MCF 10A (cell line): ENCODE data around the gene ZNF423. TPM values are rescaled to one million over a fixed set of nuclear protein-coding genes. Genes with fewer than 3 reads are reported as not detected.

ENCODE experiments used
- BruUV-seq: library from RNA; stranded (reverse); fragments of 400-500 nt; replicated peaks from 2 replicates; lab custom pipeline; 2021; lab: Mats Ljungman, UMichigan
- CTCF ChIA-PET: fragments of 300-600 bp; sonication (Branson Sonifier 250); formaldehyde crosslinking; extraction: SDS; loops from one replicate; lab custom pipeline; 2021; ENCODE audit warnings: antibody characterized with exemption, inconsistent platforms; lab: Yijun Ruan, JAX
- POLR2A ChIA-PET: fragments of 300-600, 350-650 bp; sonication (Branson Sonifier 250); formaldehyde crosslinking; extraction: SDS; loops from one replicate; lab custom pipeline; 2020; ENCODE audit warnings: antibody characterized with exemption, inconsistent platforms; lab: Yijun Ruan, JAX
- DNase-seq: peaks from one replicate; pipeline ENCODE4 v3.0.0-alpha.2; 2018; ENCODE audit not compliant: unreplicated experiment
- H3K27ac Mint-ChIP-seq: one replicate; pipeline ENCODE4 v1.8.0; 2022; ENCODE audit warnings: mild to moderate bottlenecking, low read depth, mixed read lengths; ENCODE audit not compliant: unreplicated experiment
- H3K27me3 Mint-ChIP-seq: one replicate; pipeline ENCODE4 v1.8.0; 2022; ENCODE audit warnings: mixed read lengths; ENCODE audit not compliant: insufficient read depth, unreplicated experiment
- H3K36me3 Mint-ChIP-seq: one replicate; pipeline ENCODE4 v1.8.0; 2022; ENCODE audit warnings: mild to moderate bottlenecking, moderate library complexity, mixed read lengths; ENCODE audit not compliant: insufficient read depth, unreplicated experiment
- H3K4me1 Mint-ChIP-seq: one replicate; pipeline ENCODE4 v1.8.0; 2022; ENCODE audit warnings: mixed read lengths; ENCODE audit not compliant: insufficient read depth, unreplicated experiment
- H3K4me3 Mint-ChIP-seq: one replicate; pipeline ENCODE4 v1.8.0; 2022; ENCODE audit warnings: mild to moderate bottlenecking, moderate library complexity, mixed read lengths; ENCODE audit not compliant: unreplicated experiment
- H3K9me3 Mint-ChIP-seq: one replicate; pipeline ENCODE4 v1.8.0; 2022; ENCODE audit warnings: mixed read lengths; ENCODE audit not compliant: unreplicated experiment
- intact Hi-C: fragments of 100-400 bp; cut with micrococcal nuclease; formaldehyde crosslinking; loops from 2 replicates; pipeline ENCODE4 v1.14.1; 2022
- total RNA-seq: library from RNA; stranded (reverse); gene quantifications from 2 replicates; pipeline ENCODE4 v1.2.3, GENCODE V29; 2022
- TF ChIP-seq, protein P1 (sequence below): fragments of 200-600 bp; IDR thresholded peaks from one replicate; pipeline ENCODE4 v1.8.0; 2022; ENCODE audit warnings: antibody characterized with exemption, mild to moderate bottlenecking; ENCODE audit not compliant: unreplicated experiment

ZNF423 gene
- total RNA-seq, 1 experiment from 2014 or later, result not detected

DNA sequence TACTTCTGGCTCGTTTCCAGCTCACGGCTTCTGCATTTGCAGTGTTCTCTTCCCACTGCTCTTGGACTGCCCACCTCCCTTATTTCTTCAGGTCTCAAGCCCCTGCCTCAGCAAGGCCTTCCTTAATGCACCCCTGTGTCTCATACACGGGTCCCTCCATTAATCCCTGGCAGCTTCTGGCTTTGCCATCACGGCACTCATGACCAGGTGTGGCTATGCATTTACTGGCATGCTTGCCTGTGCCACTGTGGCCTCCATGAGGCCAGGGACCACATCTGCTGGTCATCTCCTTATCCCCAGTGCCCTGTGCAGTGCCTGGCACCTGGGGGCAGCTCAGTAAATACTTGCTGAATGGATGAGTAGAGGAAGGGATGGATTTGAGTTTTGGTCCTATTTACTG, 368.2 kb downstream of the ZNF423 start:
- Mint-ChIP-seq H3K9me3 (no peaks in the 10 kb centered on the region), H3K4me3 (no peak overlapping the region), H3K27ac (no peak overlapping the region), H3K4me1 (no peaks in the 10 kb centered on the region), H3K27me3 (peaks cover 53% of the 10 kb centered on the region), H3K36me3 (no peaks in the 10 kb centered on the region)
- BruUV-seq, result no TSS peak
- POLR2A ChIA-PET, result interaction anchor here (0.6 kb wide), 1 partner anchor 437 kb away, joined by 3 read pairs; no protein-coding TSS in a partner anchor
- intact Hi-C loops, result no loop called here
- no peak for DNase-seq
- TF ChIP-seq, protein P1, sequence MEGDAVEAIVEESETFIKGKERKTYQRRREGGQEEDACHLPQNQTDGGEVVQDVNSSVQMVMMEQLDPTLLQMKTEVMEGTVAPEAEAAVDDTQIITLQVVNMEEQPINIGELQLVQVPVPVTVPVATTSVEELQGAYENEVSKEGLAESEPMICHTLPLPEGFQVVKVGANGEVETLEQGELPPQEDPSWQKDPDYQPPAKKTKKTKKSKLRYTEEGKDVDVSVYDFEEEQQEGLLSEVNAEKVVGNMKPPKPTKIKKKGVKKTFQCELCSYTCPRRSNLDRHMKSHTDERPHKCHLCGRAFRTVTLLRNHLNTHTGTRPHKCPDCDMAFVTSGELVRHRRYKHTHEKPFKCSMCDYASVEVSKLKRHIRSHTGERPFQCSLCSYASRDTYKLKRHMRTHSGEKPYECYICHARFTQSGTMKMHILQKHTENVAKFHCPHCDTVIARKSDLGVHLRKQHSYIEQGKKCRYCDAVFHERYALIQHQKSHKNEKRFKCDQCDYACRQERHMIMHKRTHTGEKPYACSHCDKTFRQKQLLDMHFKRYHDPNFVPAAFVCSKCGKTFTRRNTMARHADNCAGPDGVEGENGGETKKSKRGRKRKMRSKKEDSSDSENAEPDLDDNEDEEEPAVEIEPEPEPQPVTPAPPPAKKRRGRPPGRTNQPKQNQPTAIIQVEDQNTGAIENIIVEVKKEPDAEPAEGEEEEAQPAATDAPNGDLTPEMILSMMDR, result no peak
- CTCF ChIA-PET, result interaction anchor here (0.8 kb wide), 1 partner anchor 1825 kb away, joined by 3 read pairs; no protein-coding TSS in a partner anchor

GRCh38 chr16:49486400-49486799, 369.5 kb downstream of the ZNF423 start:
- POLR2A ChIA-PET, result interaction anchor here (0.7 kb wide), 1 partner anchor 311 kb away, joined by 4 read pairs; no protein-coding TSS in a partner anchor
- TF ChIP-seq, protein P1, result no peak
- no peaks in the 10 kb centered on the region for H3K36me3 Mint-ChIP-seq
- intact Hi-C loops, result no loop called here
- DNase-seq, result no peak
- peaks cover 63% of the 10 kb centered on the region for H3K27me3 Mint-ChIP-seq
- H3K27ac Mint-ChIP-seq, result no peak overlapping the region
- H3K9me3 Mint-ChIP-seq, result no peaks in the 10 kb centered on the region
- CTCF ChIA-PET, result no interaction called here
- H3K4me3 Mint-ChIP-seq, result no peak overlapping the region
- no peaks in the 10 kb centered on the region for H3K4me1 Mint-ChIP-seq
- no TSS peak for BruUV-seq

GRCh38 chr16:49485663-49486062, 370.2 kb downstream of the ZNF423 start:
- Mint-ChIP-seq H3K4me3 (no peak overlapping the region), H3K36me3 (no peaks in the 10 kb centered on the region), H3K9me3 (no peaks in the 10 kb centered on the region), H3K27ac (no peak overlapping the region), H3K4me1 (no peaks in the 10 kb centered on the region), H3K27me3 (peaks cover 63% of the 10 kb centered on the region)
- CTCF ChIA-PET, result interaction anchor here (1.0 kb wide), 1 partner anchor 78 kb away, joined by 3 read pairs; no protein-coding TSS in a partner anchor
- TF ChIP-seq, protein P1, result no peak
- POLR2A ChIA-PET, result interaction anchor here (0.7 kb wide), 1 partner anchor 312 kb away, joined by 4 read pairs; no protein-coding TSS in a partner anchor
- intact Hi-C loops, result no loop called here
- no TSS peak for BruUV-seq
- DNase-seq, result no peak

DNA sequence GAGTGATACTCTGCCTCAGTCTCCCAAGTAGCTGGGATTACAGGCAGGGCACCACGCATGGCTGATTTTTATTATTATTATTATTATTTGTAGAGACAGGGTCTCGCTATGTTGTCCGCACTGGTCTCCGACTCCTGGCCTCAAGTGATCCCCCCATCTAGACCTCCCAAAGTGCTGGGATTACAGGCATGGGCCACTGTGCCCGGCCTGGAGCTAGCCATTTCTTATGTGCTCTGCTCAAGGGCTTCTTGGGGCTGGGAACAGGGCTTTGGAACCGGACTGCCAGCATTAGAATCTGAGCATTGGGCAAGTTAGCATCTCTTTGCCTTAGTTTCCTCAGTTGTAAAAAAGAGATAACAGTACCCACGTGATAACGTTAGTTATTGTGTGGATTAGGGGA, 371.0 kb downstream of the ZNF423 start:
- ChIA-PET CTCF (interaction anchor here (1.0 kb wide), 1 partner anchor 77 kb away, joined by 3 read pairs; no protein-coding TSS in a partner anchor), POLR2A (no interaction called here)
- H3K27me3 Mint-ChIP-seq, result peaks cover 64% of the 10 kb centered on the region
- no peak for DNase-seq
- TF ChIP-seq, protein P1, result no peak
- no peaks in the 10 kb centered on the region for H3K4me1 Mint-ChIP-seq
- H3K4me3 Mint-ChIP-seq, result no peak overlapping the region
- intact Hi-C loops, result no loop called here
- H3K36me3 Mint-ChIP-seq, result no peaks in the 10 kb centered on the region
- H3K27ac Mint-ChIP-seq, result no peak overlapping the region
- H3K9me3 Mint-ChIP-seq, result no peaks in the 10 kb centered on the region
- BruUV-seq, result no TSS peak
